OCI-LY7 (cell line): ENCODE results near the gene AGO1. TPM values are rescaled to one million over a fixed set of nuclear protein-coding genes. Genes with fewer than 3 reads are reported as not detected.

ENCODE experiments used
- BruUV-seq: library from RNA; stranded (reverse); fragments of 400-500 nt; replicated peaks from 2 replicates; lab custom pipeline; 2021; lab: Mats Ljungman, UMichigan
- CTCF ChIA-PET: fragments of 300-600 bp; sonication (Branson Sonifier 250); formaldehyde crosslinking; loops from one replicate; lab custom pipeline; 2022; ENCODE audit warnings: antibody characterized with exemption; ENCODE audit not compliant: unreplicated experiment; lab: Charles Lee
- POLR2A ChIA-PET: fragments of 300-600 bp; sonication (Branson Sonifier 250); formaldehyde crosslinking; loops from one replicate; lab custom pipeline; 2022; ENCODE audit warnings: antibody characterized with exemption; lab: Charles Lee
- DNase-seq: peaks from one replicate; pipeline ENCODE4 v3.0.0-alpha.2; 2015; ENCODE audit warnings: low spot score
- H2AFZ ChIP-seq: fragments of 200-600 bp; sonication (generic), shearing (Covaris generic); 2 replicates; pipeline ENCODE4 v1.6.1; 2014; ENCODE audit warnings: mild to moderate bottlenecking, antibody characterized with exemption, low read length, moderate library complexity
- H3K27ac ChIP-seq: fragments of 200-600 bp; sonication (generic); 2 replicates; pipeline ENCODE4 v1.5.1; 2014; ENCODE audit warnings: mixed run types, low read depth, mild to moderate bottlenecking, moderate library complexity, low read length, inconsistent platforms; ENCODE audit not compliant: poor library complexity, severe bottlenecking
- H3K36me3 ChIP-seq: fragments of 200-600 bp; sonication (generic); 2 replicates; pipeline ENCODE4 v1.6.1; 2014; ENCODE audit warnings: mild to moderate bottlenecking, antibody characterized with exemption, low read length, moderate library complexity, mixed read lengths; ENCODE audit not compliant: insufficient read depth
- H3K4me1 ChIP-seq: fragments of 200-600 bp; sonication (generic); 2 replicates; pipeline ENCODE4 v1.5.1; 2014; ENCODE audit warnings: mild to moderate bottlenecking, low read length; ENCODE audit not compliant: insufficient read depth, poor library complexity, severe bottlenecking
- H3K4me2 ChIP-seq: fragments of 200-600 bp; sonication (generic); 2 replicates; pipeline ENCODE4 v1.6.1; 2014; ENCODE audit warnings: mild to moderate bottlenecking, low read length
- H3K4me3 ChIP-seq: fragments of 200-600 bp; sonication (generic); 2 replicates; pipeline ENCODE4 v1.5.1; 2014; ENCODE audit warnings: mild to moderate bottlenecking, low read depth, low read length; ENCODE audit not compliant: poor library complexity, severe bottlenecking
- H3K79me2 ChIP-seq: fragments of 200-600 bp; sonication (generic); 2 replicates; pipeline ENCODE4 v1.6.1; 2016; ENCODE audit warnings: low read depth, mild to moderate bottlenecking, low read length, moderate library complexity, mixed read lengths; ENCODE audit not compliant: insufficient read depth
- H3K9me2 ChIP-seq: fragments of 200-600 bp; sonication (generic); 2 replicates; pipeline ENCODE4 v1.6.1; 2016; ENCODE audit warnings: mild to moderate bottlenecking, low read length, mixed read lengths; ENCODE audit not compliant: insufficient read depth
- H3K9me3 ChIP-seq: fragments of 200-600 bp; sonication (generic); 2 replicates; pipeline ENCODE4 v1.6.1; 2014; ENCODE audit warnings: mild to moderate bottlenecking, mixed run types, low read length, mixed read lengths
- H4K20me1 ChIP-seq: fragments of 200-600 bp; sonication (generic); 2 replicates; pipeline ENCODE4 v1.6.1; 2014; ENCODE audit warnings: mild to moderate bottlenecking, antibody characterized with exemption, low read length, moderate library complexity, mixed read lengths; ENCODE audit not compliant: insufficient read depth
- EZH2phosphoT487 ChIP-seq: fragments of 200-600 bp; sonication (generic); IDR thresholded peaks from 2 replicates; pipeline ENCODE4 v1.6.1; 2018; ENCODE audit warnings: low read depth, borderline replicate concordance, mild to moderate bottlenecking, mixed run types, antibody characterized with exemption, low read length, moderate library complexity, mixed read lengths
- intact Hi-C: fragments of 100-400 bp; cut with micrococcal nuclease; formaldehyde crosslinking; loops from one replicate; pipeline ENCODE4 v1.10.0; 2022; ENCODE audit not compliant: unreplicated experiment
- total RNA-seq, 2 experiments: library from RNA; depleted of rRNA in 1 of 2; stranded (reverse); fragments of >200 nt in 1 of 2; shearing (Covaris generic) in 1 of 2; gene quantifications; 2 replicates each; pipeline ENCODE4 v1.2.3, GENCODE V29; 2014 to 2022
- TF ChIP-seq, protein P1 (sequence below): fragments of 200-600 bp; sonication (generic); conservative IDR thresholded peaks from 2 replicates; pipeline ENCODE4 v1.5.1; 2014; ENCODE audit warnings: mild to moderate bottlenecking, antibody characterized with exemption, low read length, moderate library complexity, mixed read lengths

The AGO1 gene
- total RNA-seq, 2 experiments from 2014 or later, result 8.1 to 20.9 TPM

- Histone ChIP-seq H3K79me2 (no peaks in the 10 kb centered on the region), H3K4me3 (no peak overlapping the region), H3K9me2 (no peaks in the 10 kb centered on the region), H3K27ac (no peak overlapping the region), H3K4me2 (no peak overlapping the region), H4K20me1 (no peaks in the 10 kb centered on the region), H3K4me1 (no peaks in the 10 kb centered on the region), H2AFZ (no peak overlapping the region), H3K36me3 (peaks cover 6% of the 10 kb centered on the region; the same call in 1 of the 2 replicates), H3K9me3 (no peaks in the 10 kb centered on the region)
- ChIA-PET CTCF (no interaction called here), POLR2A (interaction anchor here (0.9 kb wide), 1 partner anchor 15 kb away, joined by 6 read pairs; no protein-coding TSS in a partner anchor)
- TF ChIP-seq, protein P1, sequence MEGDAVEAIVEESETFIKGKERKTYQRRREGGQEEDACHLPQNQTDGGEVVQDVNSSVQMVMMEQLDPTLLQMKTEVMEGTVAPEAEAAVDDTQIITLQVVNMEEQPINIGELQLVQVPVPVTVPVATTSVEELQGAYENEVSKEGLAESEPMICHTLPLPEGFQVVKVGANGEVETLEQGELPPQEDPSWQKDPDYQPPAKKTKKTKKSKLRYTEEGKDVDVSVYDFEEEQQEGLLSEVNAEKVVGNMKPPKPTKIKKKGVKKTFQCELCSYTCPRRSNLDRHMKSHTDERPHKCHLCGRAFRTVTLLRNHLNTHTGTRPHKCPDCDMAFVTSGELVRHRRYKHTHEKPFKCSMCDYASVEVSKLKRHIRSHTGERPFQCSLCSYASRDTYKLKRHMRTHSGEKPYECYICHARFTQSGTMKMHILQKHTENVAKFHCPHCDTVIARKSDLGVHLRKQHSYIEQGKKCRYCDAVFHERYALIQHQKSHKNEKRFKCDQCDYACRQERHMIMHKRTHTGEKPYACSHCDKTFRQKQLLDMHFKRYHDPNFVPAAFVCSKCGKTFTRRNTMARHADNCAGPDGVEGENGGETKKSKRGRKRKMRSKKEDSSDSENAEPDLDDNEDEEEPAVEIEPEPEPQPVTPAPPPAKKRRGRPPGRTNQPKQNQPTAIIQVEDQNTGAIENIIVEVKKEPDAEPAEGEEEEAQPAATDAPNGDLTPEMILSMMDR, result no peak
- no peak for TF ChIP-seq EZH2phosphoT487
- DNase-seq, result no peak
- no TSS peak for BruUV-seq
- intact Hi-C loops, result no loop called here
Observed at GRCh38 chr1:35834218-35834617, 48.8 kb upstream of the AGO1 start.

- TF ChIP-seq EZH2phosphoT487, result no peak
- TF ChIP-seq, protein P1, result no peak
- intact Hi-C loops, result no loop called here
- DNase-seq, result no peak
- Histone ChIP-seq H3K9me3 (no peaks in the 10 kb centered on the region), H4K20me1 (no peaks in the 10 kb centered on the region), H2AFZ (no peak overlapping the region), H3K36me3 (peaks cover 6% of the 10 kb centered on the region; the same call in 1 of the 2 replicates), H3K4me1 (no peaks in the 10 kb centered on the region), H3K4me3 (no peak overlapping the region), H3K79me2 (no peaks in the 10 kb centered on the region), H3K4me2 (no peak overlapping the region), H3K27ac (no peak overlapping the region), H3K9me2 (no peaks in the 10 kb centered on the region)
- BruUV-seq, result no TSS peak
- POLR2A ChIA-PET, result no interaction called here
- CTCF ChIA-PET, result no interaction called here
Observed at GRCh38 chr1:35835398-35835797, 47.6 kb upstream of the AGO1 start.

DNA sequence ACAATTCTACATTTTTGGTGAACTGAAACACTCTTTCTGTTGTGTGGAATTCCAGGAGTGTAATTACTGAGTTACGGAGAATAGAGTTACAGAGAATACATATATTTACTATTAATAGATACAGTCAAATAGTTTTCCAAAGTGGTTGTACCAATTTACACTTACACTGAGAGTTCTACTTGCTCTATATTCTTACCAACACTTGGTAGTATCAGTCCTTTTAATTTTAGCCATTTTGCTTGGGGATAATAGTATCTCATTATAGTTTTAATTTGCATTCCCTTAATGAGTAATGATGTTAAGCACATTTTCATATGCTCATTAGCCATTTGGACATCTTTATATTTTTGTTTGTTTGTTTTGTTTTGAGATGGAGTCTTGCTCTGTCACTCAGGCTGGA is 46.3 kb upstream of the AGO1 start:
- no peak overlapping the region for H3K4me2 ChIP-seq
- H3K4me1 ChIP-seq, result no peaks in the 10 kb centered on the region
- H3K36me3 ChIP-seq, result peaks cover 6% of the 10 kb centered on the region; the same call in 1 of the 2 replicates
- TF ChIP-seq, protein P1, result no peak
- TF ChIP-seq EZH2phosphoT487, result no peak
- H2AFZ ChIP-seq, result no peak overlapping the region
- H4K20me1 ChIP-seq, result no peaks in the 10 kb centered on the region
- H3K79me2 ChIP-seq, result no peaks in the 10 kb centered on the region
- H3K9me3 ChIP-seq, result no peaks in the 10 kb centered on the region
- POLR2A ChIA-PET, result no interaction called here
- H3K9me2 ChIP-seq, result no peaks in the 10 kb centered on the region
- H3K27ac ChIP-seq, result no peak overlapping the region
- CTCF ChIA-PET, result no interaction called here
- H3K4me3 ChIP-seq, result no peak overlapping the region
- no peak for DNase-seq
- no TSS peak for BruUV-seq
- intact Hi-C loops, result no loop called here
